Gastrocnemius medialis (tissue), 4 donors: Measurements from ENCODE around the gene EME2. TPM values are rescaled to one million over a fixed set of nuclear protein-coding genes. Genes with fewer than 3 reads are reported as not detected.

Experiments
- ATAC-seq, 2 donors: fragments of 150-250 bp; one replicate each; pipeline ENCODE4 v1.9.1; 2016
- DNase-seq, 2 donors: peaks; one replicate each; pipeline ENCODE4 v3.0.0-alpha.2; 2019
- H3K27ac ChIP-seq, 4 donors: fragments of 200-600 bp; sonication (generic); 1 replicate in 1 of 4; 2 replicates in 3 of 4; pipeline ENCODE4 v1.5.1; 2016 to 2018; ENCODE audit warnings: mild to moderate bottlenecking in 2 of 4, moderate library complexity in 1 of 4
- H3K27me3 ChIP-seq, 3 donors: fragments of 200-600 bp; sonication (generic) in 2 of 3; 1 replicate in 1 of 3; 2 replicates in 2 of 3; pipeline versions ENCODE4 v1.5.1 to v1.6.0; 2016 to 2019; ENCODE audit warnings: mild to moderate bottlenecking in 1 of 3, moderate library complexity in 1 of 3
- H3K36me3 ChIP-seq, 2 donors: fragments of 200-600 bp; sonication (generic) in 1 of 2; one replicate each; pipeline ENCODE4 v1.5.1; 2017 to 2018
- H3K4me1 ChIP-seq, 2 donors: fragments of 200-600 bp; sonication (generic) in 1 of 2; one replicate each; pipeline ENCODE4 v1.5.1; 2016 to 2017; ENCODE audit warnings: mild to moderate bottlenecking in 2 of 2
- H3K4me3 ChIP-seq, 4 donors: fragments of 200-600 bp; sonication (generic) in 3 of 4; 1 replicate in 1 of 4; 2 replicates in 3 of 4; pipeline ENCODE4 v1.5.1; 2016 to 2019; ENCODE audit warnings: mild to moderate bottlenecking in 2 of 4
- H3K9me3 ChIP-seq, 3 donors: fragments of 200-600 bp; sonication (generic) in 2 of 3; 1 replicate in 1 of 3; 2 replicates in 2 of 3; pipeline ENCODE4 v1.5.1; 2016 to 2019
- CTCF ChIP-seq, 5 experiments: fragments of 450-650 bp in 3 of 5; fragments of 200-600 bp in 2 of 5; sonication (generic) in 2 of 5; IDR thresholded peaks in 4 of 5; conservative IDR thresholded peaks in 1 of 5; 1 replicate in 4 of 5; 2 replicates in 1 of 5; pipeline ENCODE4 v1.5.1; 2016 to 2019; ENCODE audit warnings: antibody characterized with exemption in 5 of 5, mild to moderate bottlenecking in 3 of 5, moderate library complexity in 3 of 5
- POLR2A ChIP-seq, 2 donors: fragments of 450-650 bp; IDR thresholded peaks; one replicate each; pipeline ENCODE4 v1.6.1; 2017; ENCODE audit warnings: antibody characterized with exemption in 2 of 2, mild to moderate bottlenecking in 2 of 2, moderate library complexity in 2 of 2
- in situ Hi-C, 4 donors: fragments of 200-750 bp; cut with MboI; loops; one replicate each; pipeline versions ENCODE4 v1.15.0 to v1.8.0; 2017; ENCODE audit warnings: low sequenced_read_pairs in 4 of 4
- intact Hi-C: fragments of 100-400 bp; cut with DNase I; formaldehyde crosslinking; loops from one replicate; pipeline ENCODE4 v1.15.1; 2023; ENCODE audit warnings: low total_unique reads
- total RNA-seq, 4 donors: library from RNA; depleted of rRNA; stranded (reverse); fragments of >200 nt; gene quantifications; one replicate each; pipeline versions ENCODE4 v1.1.0 to v1.2.3, GENCODE V29; 2016

Gene EME2
- total RNA-seq, 4 donors from 2014 or later, result 2.1 to 9.2 (median 6.2) TPM

- no peak for DNase-seq
- intact Hi-C loops (loop anchor here (10.0 kb wide), 1 partner anchor 438 kb away; the partner anchor contains the start of genes BRICD5 and PGP), in situ Hi-C loops (no loop called here)
- TF ChIP-seq CTCF (IDR thresholded peaks at IDR 0.05 in 4 of 5, conservative IDR thresholded peaks at IDR 0.05 in 1 of 5) (no peak), POLR2A (IDR thresholded peaks at IDR 0.05) (no peak)
- H3K4me3 ChIP-seq, result no peak overlapping the region
- ATAC-seq, result no peak
- H3K4me1 ChIP-seq, result peaks cover 32 to 52% of the 10 kb centered on the region in 2 donors
- H3K36me3 ChIP-seq, result peaks cover 0 to 38% of the 10 kb centered on the region in 2 donors
- no peaks in the 10 kb centered on the region for H3K27me3 ChIP-seq
- no peaks in the 10 kb centered on the region for H3K9me3 ChIP-seq
- no peak overlapping the region for H3K27ac ChIP-seq
Measured at GRCh38 chr16:1776672-1776955, 4.0 kb downstream of the EME2 start.

GRCh38 chr16:1776991-1777374 is 4.4 kb downstream of the EME2 start:
- Histone ChIP-seq H3K27me3 (no peaks in the 10 kb centered on the region), H3K27ac (no peak overlapping the region), H3K36me3 (peaks cover 0 to 38% of the 10 kb centered on the region in 2 donors), H3K4me1 (peaks cover 31 to 50% of the 10 kb centered on the region in 2 donors), H3K9me3 (no peaks in the 10 kb centered on the region), H3K4me3 (no peak overlapping the region)
- ATAC-seq, result no peak
- TF ChIP-seq POLR2A (IDR thresholded peaks at IDR 0.05) (no peak), CTCF (IDR thresholded peaks at IDR 0.05 in 4 of 5, conservative IDR thresholded peaks at IDR 0.05 in 1 of 5) (no peak)
- intact Hi-C loops (loop anchor here (10.0 kb wide), 1 partner anchor 438 kb away; the partner anchor contains the start of genes BRICD5 and PGP), in situ Hi-C loops (no loop called here)
- DNase-seq, result no peak

- DNase-seq (no peak), ATAC-seq (no peak)
- Histone ChIP-seq H3K36me3 (peaks cover 0 to 38% of the 10 kb centered on the region in 2 donors), H3K4me3 (no peak overlapping the region), H3K9me3 (no peaks in the 10 kb centered on the region), H3K4me1 (peaks cover 30 to 43% of the 10 kb centered on the region in 2 donors), H3K27me3 (no peaks in the 10 kb centered on the region), H3K27ac (peak overlapping the region in 1 of 4 donors; percentile 9)
- in situ Hi-C loops (no loop called here), intact Hi-C loops (loop anchor here (10.0 kb wide), 1 partner anchor 437 kb away; the partner anchor contains the start of genes BRICD5 and PGP)
- TF ChIP-seq POLR2A (IDR thresholded peaks at IDR 0.05) (no peak), CTCF (IDR thresholded peaks at IDR 0.05 in 4 of 5, conservative IDR thresholded peaks at IDR 0.05 in 1 of 5) (no peak)
Measured at GRCh38 chr16:1777375-1778199, 5.0 kb downstream of the EME2 start.

GRCh38 chr16:1778200-1779179 is 5.9 kb downstream of the EME2 start:
- in situ Hi-C loops (no loop called here), intact Hi-C loops (loop anchor here (10.0 kb wide), 1 partner anchor 436 kb away; the partner anchor contains the start of genes BRICD5 and PGP)
- H3K9me3 ChIP-seq, result no peaks in the 10 kb centered on the region
- H3K27ac ChIP-seq, result peak overlapping the region in 2 of 4 donors; percentile 12 to 92
- no peak overlapping the region for H3K4me3 ChIP-seq
- DNase-seq, result no peak
- TF ChIP-seq CTCF (IDR thresholded peaks at IDR 0.05 in 4 of 5, conservative IDR thresholded peaks at IDR 0.05 in 1 of 5) (no peak), POLR2A (IDR thresholded peaks at IDR 0.05) (no peak)
- no peaks in the 10 kb centered on the region for H3K27me3 ChIP-seq
- peaks cover 32 to 40% of the 10 kb centered on the region in 2 donors for H3K4me1 ChIP-seq
- ATAC-seq, result no peak
- peaks cover 0 to 38% of the 10 kb centered on the region in 2 donors for H3K36me3 ChIP-seq
